Skeletal muscle tissue (tissue), 4 donors: ENCODE results near the gene SLC51B. TPM values are rescaled to one million over a fixed set of nuclear protein-coding genes. Genes with fewer than 3 reads are reported as not detected.

Source experiments
- H3K27ac ChIP-seq: one replicate; pipeline ENCODE4 v1.7.0; 2013; ENCODE audit warnings: mild to moderate bottlenecking, low read depth, low read length, inconsistent platforms
- H3K27me3 ChIP-seq, 3 donors: one replicate each; pipeline ENCODE4 v1.7.0; 2013; ENCODE audit warnings: low read length in 3 of 3; ENCODE audit not compliant: control insufficient read depth in 3 of 3, insufficient read depth in 3 of 3
- H3K36me3 ChIP-seq, 3 donors: one replicate each; pipeline ENCODE4 v1.7.0; 2013; ENCODE audit warnings: low read length in 3 of 3; ENCODE audit not compliant: control insufficient read depth in 3 of 3, insufficient read depth in 3 of 3
- H3K4me1 ChIP-seq, 3 donors: one replicate each; pipeline ENCODE4 v1.7.0; 2013; ENCODE audit warnings: low read length in 3 of 3, mild to moderate bottlenecking in 3 of 3; ENCODE audit not compliant: control insufficient read depth in 3 of 3, insufficient read depth in 3 of 3
- H3K4me3 ChIP-seq, 3 donors: one replicate each; pipeline ENCODE4 v1.7.0; 2013; ENCODE audit warnings: low read length in 3 of 3
- H3K9ac ChIP-seq, 3 donors: one replicate each; pipeline ENCODE4 v1.7.0; 2013; ENCODE audit warnings: low read length in 3 of 3, mild to moderate bottlenecking in 3 of 3, moderate library complexity in 2 of 3, low read depth in 1 of 3
- H3K9me3 ChIP-seq, 3 donors: one replicate each; pipeline ENCODE4 v1.7.0; 2013; ENCODE audit warnings: low read length in 3 of 3; ENCODE audit not compliant: control insufficient read depth in 3 of 3
- total RNA-seq: library from RNA; depleted of rRNA; stranded (reverse); fragments of >200 nt; gene quantifications from one replicate; pipeline ENCODE4 v1.2.3, GENCODE V29; 2014
- donor health status: Osteomylitis.

Gene SLC51B
- total RNA-seq, 1 donor from 2014 or later: 0.52 TPM

DNA sequence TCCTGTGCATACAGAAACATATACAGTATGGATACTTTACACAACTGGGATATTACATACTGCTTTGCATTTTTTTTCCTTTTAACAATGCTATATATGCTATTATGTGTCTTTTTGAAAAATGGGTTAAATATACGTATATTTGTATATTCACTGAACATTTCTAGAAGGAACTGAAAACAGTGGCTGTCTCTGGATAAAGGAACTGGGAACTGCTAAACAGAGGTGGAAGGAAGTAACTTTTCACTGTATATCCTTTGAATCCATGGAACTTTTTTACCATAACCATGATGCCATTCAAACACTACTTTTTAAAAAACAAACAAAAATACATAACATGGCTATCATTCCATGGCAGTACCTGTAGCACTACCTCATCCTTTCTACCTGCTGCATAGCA, 17.6 kb upstream of the SLC51B start:
- peaks cover 6 to 9% (median 9%) of the 10 kb centered on the region in 3 donors for H3K4me1 ChIP-seq
- no peak overlapping the region for H3K4me3 ChIP-seq
- no peak overlapping the region for H3K27ac ChIP-seq
- H3K9ac ChIP-seq: peak overlapping the region in 1 of 3 donors; percentile 2
- no peaks in the 10 kb centered on the region for H3K27me3 ChIP-seq
- peaks cover 9 to 29% (median 17%) of the 10 kb centered on the region in 3 donors for H3K36me3 ChIP-seq
- no peaks in the 10 kb centered on the region for H3K9me3 ChIP-seq

DNA sequence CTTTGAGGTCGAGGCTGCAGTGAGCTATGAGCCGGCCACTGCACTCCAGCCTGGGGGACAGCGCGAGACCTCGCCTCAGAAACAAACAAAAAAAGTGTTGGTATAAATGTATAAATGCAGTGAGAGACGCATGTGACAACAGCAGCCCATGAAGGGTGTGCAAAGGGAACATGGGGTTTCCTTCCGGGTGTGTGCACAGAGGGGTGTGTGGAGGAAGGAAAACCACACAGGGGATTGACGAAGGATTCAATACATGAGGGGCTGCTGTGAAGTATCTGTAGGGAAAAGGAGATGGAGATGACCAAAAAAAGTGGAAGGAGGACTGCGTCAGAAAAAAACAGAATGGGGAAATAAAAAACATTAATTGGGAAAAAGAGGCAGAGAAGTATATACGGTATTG, 16.8 kb upstream of the SLC51B start:
- H3K27me3 ChIP-seq: no peaks in the 10 kb centered on the region
- no peak overlapping the region for H3K27ac ChIP-seq
- H3K9ac ChIP-seq: peak overlapping the region in 2 of 3 donors; percentile 91 to 94
- no peaks in the 10 kb centered on the region for H3K9me3 ChIP-seq
- H3K4me1 ChIP-seq: peaks cover 9 to 10% (median 9%) of the 10 kb centered on the region in 3 donors
- peaks cover 9 to 29% (median 16%) of the 10 kb centered on the region in 3 donors for H3K36me3 ChIP-seq
- H3K4me3 ChIP-seq: peak overlapping the region; percentile 29 to 85 (median 80)

DNA sequence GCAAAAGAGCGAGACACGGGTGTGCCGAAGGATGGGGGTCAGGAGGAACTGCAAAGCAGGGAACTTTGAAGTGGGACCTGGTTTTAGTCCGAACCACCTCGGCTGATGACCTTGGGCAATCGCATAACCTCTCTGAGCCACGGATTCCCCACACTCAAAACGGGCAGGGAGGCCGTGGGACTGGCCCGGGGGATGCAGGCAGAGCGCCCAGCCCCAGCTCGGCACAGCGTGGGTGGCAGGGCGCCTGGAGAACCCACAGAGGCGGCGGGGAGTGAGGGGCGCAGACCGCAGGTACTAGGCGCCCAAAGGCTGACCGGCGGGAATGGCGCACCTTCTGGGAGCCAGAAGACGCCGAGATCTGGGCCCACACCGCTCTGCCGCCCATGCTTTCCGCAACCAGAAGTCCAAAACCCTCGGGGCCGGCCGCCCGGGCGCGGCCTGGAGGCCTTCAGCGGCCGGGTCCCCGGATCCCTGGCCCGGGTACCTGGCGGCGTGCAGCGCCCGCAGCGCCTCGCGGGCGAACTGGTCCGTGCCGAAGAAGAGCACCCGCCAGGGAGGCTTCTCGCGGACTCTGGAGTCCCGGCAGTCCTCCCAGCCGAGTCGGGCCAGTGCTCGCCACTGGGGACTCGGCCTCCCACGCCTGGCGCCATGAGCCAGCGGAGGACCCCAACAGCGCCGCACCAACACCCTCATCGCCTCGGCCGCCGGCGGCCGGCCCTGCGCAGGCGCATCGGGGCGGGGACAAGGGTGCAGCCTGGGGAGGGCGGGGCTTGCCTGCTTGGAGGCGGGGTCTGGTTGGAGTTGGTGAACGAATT, 16.1 kb upstream of the SLC51B start, which contains the start of gene MTFMT:
Gene MTFMT, minus strand, starts transcription at position 719 of the 815 bp plus-strand sequence. Its CDS starts 26 bp downstream, at position 693.
- Histone ChIP-seq H3K27me3 (no peaks in the 10 kb centered on the region), H3K4me3 (peak within 1 kb of the TSS; percentile 80 to 89 (median 85)), H3K9ac (peak within 1 kb of the TSS; percentile 89 to 94 (median 91)), H3K36me3 (peaks cover 9 to 23% (median 11%) of the 10 kb centered on the region in 3 donors), H3K27ac (peak within 1 kb of the TSS; percentile 44), H3K9me3 (no peaks in the 10 kb centered on the region), H3K4me1 (peaks cover 12 to 14% (median 12%) of the 10 kb centered on the region in 3 donors)

DNA sequence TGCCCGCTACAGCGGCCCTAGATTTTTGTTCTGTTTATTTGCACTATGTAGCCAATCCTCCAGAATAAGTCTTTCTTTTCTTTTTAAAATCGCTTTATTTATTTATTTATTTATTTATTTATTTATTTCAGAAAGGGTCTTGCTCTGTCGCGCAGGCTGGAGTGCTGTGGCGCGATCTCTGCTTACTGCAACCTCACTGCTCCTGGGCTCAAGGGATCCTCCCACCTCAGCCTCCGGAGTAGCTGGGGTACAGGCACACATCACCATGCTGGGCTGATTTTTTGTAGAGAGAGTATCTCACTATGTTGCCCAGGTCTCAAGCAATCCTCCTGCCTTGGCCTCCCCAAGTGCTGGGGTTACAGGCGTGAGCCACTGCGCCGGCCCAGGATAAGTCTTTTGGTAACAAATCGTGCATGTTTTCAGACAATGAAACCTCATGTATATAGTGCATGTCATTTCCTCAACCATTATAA, 15.4 kb upstream of the SLC51B start:
- H3K4me3 ChIP-seq: peak overlapping the region in 1 of 3 donors; percentile 85
- no peak overlapping the region for H3K27ac ChIP-seq
- H3K36me3 ChIP-seq: peaks cover 6 to 17% (median 11%) of the 10 kb centered on the region in 3 donors

DNA sequence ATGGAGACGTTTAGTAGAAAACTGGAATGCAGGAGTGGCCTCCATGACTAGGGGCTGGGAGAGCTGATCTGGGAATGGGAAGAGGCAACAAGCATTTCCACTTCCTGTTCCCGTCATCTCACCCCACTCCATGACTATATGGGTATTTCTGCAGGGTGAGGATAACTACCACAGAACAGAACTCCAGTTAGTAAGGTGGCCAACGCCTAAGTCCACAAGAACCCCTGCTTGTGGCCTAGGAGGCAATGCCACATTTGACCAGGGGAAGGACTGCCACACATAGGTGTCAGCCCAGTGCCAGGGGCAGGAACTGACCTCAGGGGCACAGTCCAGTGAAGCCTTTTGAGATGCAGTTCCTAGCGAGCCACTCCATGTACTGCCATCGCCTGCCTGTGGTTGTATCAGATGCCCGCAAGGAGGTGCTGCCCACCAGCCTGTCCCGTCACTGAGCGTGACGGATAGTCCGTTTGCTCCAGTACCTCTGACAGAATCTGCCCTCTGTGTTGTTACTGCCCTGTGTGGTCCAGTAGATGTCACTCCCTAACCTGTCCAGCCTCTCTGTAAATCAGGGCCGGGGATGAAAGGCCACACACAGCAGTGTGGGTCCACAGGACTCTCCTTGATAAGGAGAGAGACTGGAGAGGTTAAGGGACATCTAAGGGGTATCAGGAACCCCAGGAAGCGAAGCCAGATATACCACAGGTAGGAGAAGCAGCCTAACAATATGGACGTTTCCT, 12.2 kb upstream of the SLC51B start:
- H3K4me1 ChIP-seq: peaks cover 9 to 12% (median 10%) of the 10 kb centered on the region in 3 donors
- peak overlapping the region in 2 of 3 donors; percentile 13 to 40 for H3K9ac ChIP-seq
- H3K27ac ChIP-seq: no peak overlapping the region
- no peak overlapping the region for H3K4me3 ChIP-seq
- H3K9me3 ChIP-seq: no peaks in the 10 kb centered on the region
- no peaks in the 10 kb centered on the region for H3K36me3 ChIP-seq
- H3K27me3 ChIP-seq: no peaks in the 10 kb centered on the region

More for the DNA sequence above, 15.4 kb upstream of the SLC51B start:
- Histone ChIP-seq H3K27me3 (no peaks in the 10 kb centered on the region), H3K9ac (no peak overlapping the region), H3K4me1 (peaks cover 12 to 14% (median 12%) of the 10 kb centered on the region in 3 donors), H3K9me3 (no peaks in the 10 kb centered on the region)

DNA sequence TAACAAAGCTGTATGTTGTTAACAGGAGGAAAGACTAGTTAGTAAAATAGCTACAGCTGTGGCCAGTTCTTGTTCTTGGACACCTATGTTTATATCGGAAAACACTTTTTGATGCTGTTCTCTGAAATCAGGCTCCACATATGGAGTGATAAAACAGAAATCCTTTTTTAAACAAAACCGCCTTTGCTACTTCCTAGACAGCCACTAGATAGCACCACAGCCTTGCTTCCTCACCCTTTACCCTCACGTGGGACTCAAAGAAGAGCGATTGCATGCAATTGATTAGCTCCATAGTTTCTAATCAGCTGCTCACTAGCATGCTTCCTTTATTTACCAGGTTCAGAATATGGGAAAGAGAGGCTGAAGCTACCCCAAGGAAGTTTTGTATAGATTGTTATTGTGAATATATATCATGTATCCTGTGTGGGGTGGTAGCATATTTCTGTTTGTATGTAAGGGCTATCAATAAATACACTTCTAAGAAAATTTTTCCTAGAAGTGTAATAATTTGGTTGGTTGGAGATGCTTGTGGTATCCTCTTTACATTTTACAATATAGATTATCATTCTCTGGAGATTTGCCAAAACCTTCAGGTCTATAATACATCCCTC, 11.4 kb upstream of the SLC51B start:
- Histone ChIP-seq H3K4me3 (no peak overlapping the region), H3K9ac (peak overlapping the region in 2 of 3 donors; percentile 13 to 26), H3K36me3 (no peaks in the 10 kb centered on the region), H3K27me3 (no peaks in the 10 kb centered on the region), H3K9me3 (no peaks in the 10 kb centered on the region), H3K4me1 (peaks cover 2 to 7% (median 5%) of the 10 kb centered on the region in 3 donors), H3K27ac (no peak overlapping the region)

DNA sequence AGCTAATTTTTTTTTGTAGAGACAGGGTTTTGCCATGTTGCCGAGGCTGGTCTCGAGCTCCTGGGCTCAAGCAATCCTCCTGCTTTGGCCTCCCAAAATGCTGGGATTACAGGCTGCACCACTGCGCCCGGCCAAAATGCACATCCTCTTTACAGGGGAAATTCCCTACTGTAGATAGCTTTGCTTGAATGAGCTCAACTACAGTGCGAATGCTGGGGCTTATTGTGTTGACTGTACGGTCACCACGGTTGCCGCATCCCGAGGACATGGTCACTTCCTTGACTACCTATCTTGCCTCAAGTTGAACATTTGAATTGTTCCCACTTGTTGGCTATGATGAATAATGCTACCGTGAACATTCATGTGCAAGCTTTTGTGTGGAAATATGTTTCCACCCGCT, 10.5 kb upstream of the SLC51B start:
- Histone ChIP-seq H3K27ac (no peak overlapping the region), H3K27me3 (peaks cover 0 to 2% (median 0%) of the 10 kb centered on the region in 3 donors), H3K36me3 (no peaks in the 10 kb centered on the region), H3K4me1 (peaks cover 2 to 6% (median 5%) of the 10 kb centered on the region in 3 donors), H3K9me3 (no peaks in the 10 kb centered on the region), H3K4me3 (no peak overlapping the region), H3K9ac (no peak overlapping the region)

DNA sequence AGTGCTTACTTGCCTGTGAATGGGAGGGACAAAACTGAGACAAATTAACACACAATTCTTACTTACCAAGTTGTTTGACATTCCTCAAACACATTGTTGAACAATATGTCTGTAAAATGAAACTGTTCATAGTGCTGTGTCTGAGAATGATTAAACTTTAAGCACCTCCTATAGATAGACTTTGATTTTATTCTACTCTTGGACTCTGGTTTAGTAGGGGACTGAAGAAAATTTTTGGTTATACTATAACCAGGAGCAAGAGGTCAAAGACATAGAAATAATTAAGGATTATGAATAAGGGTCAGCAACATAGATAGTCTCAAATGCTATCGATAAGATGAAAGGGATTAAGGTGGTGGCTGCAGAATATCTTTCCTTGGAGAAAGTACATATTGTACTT, 7.9 kb upstream of the SLC51B start:
- Histone ChIP-seq H3K4me3 (no peak overlapping the region), H3K9me3 (no peaks in the 10 kb centered on the region), H3K4me1 (peaks cover 2 to 6% (median 5%) of the 10 kb centered on the region in 3 donors), H3K27me3 (peaks cover 0 to 2% (median 0%) of the 10 kb centered on the region in 3 donors), H3K9ac (no peak overlapping the region), H3K27ac (no peak overlapping the region), H3K36me3 (no peaks in the 10 kb centered on the region)

DNA sequence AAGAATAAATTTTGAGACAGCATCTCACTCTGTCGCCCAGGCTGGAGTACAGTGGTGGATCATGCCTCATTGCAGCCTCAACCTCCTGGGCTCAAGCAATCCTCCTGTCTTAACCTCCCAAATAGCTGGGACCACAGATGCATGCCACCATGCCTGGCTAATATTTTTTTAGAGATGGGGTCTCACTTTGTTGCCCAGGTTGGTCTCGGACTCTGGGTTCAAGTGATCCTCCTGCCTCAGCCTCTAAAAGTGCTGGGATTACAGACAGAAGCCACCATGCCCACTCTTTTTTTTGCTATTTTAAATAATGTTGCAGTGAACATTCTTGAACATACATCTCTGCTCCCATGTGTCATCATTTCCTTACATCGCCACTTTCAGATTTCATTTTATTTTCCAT, 6.8 kb upstream of the SLC51B start:
- H3K27ac ChIP-seq: no peak overlapping the region
- H3K36me3 ChIP-seq: no peaks in the 10 kb centered on the region
- peaks cover 5 to 13% (median 8%) of the 10 kb centered on the region in 3 donors for H3K4me1 ChIP-seq
- no peak overlapping the region for H3K9ac ChIP-seq
- H3K27me3 ChIP-seq: peaks cover 0 to 2% (median 0%) of the 10 kb centered on the region in 3 donors
- no peaks in the 10 kb centered on the region for H3K9me3 ChIP-seq
- no peak overlapping the region for H3K4me3 ChIP-seq
